Fibroblast of skin of left quadriceps (primary cell): Measurements from ENCODE around the gene RUNX2.
"Not testable (repeated sequence)": the region's sequence is repeated elsewhere in the genome, so short reads cannot be mapped to it uniquely, and the experiment has no call there.

Experiments used
- DNase-seq, 2 experiments: peaks; one replicate each; pipeline ENCODE4 v3.0.0-alpha.2; 2013; ENCODE audit warnings: low read depth in 2 of 2

Gene RUNX2

DNA sequence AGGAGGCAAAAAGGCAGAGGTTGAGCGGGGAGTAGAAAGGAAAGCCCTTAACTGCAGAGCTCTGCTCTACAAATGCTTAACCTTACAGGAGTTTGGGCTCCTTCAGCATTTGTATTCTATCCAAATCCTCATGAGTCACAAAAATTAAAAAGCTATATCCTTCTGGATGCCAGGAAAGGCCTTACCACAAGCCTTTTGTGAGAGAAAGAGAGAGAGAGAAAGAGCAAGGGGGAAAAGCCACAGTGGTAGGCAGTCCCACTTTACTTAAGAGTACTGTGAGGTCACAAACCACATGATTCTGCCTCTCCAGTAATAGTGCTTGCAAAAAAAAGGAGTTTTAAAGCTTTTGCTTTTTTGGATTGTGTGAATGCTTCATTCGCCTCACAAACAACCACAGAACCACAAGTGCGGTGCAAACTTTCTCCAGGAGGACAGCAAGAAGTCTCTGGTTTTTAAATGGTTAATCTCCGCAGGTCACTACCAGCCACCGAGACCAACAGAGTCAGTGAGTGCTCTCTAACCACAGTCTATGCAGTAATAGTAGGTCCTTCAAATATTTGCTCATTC lies at the start of gene RUNX2:
Gene RUNX2, plus strand, starts transcription at position 375 of the 567 bp plus-strand sequence. CDS start 397 bp downstream, outside the sequence.
- DNase-seq = peak; percentile 80 to 82

DNA sequence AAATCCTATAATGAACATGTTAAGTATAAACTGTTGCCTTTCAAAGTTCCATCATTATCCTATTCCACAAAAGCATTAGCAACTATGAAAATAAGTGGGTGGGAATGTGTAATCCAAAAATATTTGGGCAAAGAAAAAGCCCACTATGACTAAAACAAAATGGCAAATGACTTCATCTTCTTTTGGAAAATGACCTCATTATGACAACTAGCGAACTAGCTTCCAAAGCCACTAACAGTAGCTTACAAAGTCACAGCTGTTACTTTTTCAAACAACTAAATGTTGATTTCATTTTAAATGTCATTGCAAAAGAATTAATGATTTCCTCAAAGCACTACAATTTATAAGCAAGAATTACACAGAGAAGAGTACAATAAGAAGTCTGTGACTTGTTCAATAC lies 49.8 kb upstream of the RUNX2 start:
- no peak for DNase-seq

DNA sequence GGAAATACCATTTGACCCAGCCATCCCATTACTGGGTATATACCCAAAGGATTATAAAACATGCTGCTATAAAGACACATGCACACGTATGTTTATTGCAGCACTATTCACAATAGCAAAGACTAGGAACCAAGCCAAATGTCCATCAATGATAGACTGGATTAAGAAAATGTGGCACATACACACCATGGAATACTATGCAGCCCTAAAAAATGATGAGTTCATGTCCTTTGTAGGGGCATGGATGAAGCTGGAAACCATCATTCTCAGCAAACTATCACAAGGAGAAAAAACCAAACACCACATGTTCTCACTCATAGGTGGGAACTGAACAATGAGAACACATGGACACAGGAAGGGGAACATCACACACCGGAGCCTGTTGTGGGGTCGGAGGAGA lies 41.4 kb upstream of the RUNX2 start:
- DNase-seq = not testable (repeated sequence)

DNA sequence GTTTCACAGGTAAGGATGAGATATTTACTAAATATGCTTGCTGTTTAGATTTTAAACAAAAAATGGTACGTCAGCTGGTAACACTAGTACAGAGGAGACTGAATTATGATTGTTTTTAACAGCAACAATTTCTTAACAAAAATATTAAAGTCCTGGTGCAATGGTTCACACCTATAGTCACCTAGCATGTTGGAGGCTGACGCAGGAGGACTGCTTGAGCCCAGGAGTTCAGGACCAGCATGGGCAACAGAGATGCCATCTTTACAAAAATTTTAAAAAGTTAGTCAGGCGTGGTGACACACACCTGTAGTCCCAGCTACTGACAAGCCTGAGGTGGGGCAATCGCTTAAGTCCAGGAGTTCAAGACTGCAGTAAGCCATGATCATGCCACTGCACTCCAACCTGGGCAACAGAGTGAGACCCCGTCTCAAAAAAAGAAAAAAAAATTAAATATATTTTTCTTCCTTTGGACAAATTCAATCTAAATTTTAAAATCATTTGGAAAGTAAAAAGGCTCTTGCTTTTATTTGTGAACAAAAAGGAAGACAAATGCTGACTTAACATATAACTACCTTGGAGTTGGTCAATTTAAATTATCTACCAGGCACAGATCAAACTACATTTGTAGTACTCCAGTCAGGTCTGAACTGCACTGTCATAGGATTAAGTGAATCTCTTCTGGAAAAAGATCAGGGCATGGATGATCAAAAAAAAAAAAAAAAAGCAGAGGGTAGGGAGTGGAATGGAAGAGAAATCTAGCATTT lies 38.2 kb upstream of the RUNX2 start:
- no peak for DNase-seq

DNA sequence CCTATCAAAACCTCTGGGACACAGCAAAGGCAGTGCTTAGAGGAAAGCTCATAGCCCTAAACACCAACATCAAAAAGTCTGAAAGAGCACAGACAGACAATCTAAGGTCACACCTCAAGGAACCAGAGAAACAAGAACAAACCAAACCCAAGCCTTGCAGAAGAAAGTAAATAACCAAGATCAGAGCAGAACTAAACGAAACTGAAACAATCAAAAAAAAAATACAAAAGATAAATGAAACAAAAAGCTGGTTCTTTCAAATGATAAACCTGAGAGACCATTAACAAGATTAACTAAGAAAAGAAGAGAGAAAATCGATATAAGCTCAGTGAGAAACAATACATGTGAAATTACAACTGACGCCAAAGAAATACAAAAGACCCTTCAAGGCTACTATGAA lies 34.8 kb upstream of the RUNX2 start:
- DNase-seq = no peak

DNA sequence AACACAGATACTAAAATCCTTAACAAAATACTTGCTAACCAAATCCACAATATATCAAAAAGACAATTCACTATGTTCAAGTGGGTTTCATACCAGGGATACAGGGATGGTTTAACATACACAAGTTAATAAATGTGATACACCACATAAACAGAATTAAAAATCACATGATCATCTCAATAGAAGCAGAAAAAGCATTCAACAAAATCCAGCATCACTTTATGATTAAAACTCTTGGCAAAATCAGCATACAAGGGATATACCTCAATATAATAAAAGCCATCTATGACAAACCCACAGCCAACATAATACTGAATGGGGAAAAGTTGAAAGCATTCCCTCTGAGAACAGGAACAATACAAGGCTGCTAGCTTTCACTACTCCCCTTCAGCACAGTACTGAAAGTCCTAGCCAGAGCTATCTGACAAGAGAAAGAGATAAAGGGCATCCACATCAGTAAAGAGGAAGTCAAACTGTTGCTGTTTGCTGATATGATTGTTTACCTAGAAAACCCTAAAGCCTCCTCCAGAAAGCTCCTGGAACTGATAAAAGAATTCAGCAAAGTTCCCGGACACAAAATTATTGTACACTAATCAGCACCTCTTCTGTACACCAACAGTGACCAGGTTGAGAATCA lies 33.9 kb upstream of the RUNX2 start:
- not testable (repeated sequence) for DNase-seq

DNA sequence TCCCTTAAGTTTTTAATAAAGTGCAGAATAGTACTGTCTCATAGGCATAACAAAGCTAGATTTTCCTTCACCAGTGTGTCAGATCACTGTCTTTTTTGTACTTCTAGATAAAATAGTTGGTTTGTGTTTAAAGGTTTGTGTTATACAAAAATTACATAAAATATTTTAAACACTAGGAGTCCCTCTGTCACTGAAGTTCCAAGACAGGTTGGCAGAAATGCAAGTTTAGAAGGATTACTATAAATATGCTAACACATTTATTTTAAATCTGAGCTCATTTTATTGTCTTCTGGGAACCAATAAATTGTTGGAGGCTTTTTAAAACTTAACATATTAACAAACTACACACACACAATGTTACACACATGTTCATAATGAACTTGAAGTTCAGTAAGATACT lies 30.8 kb upstream of the RUNX2 start:
- DNase-seq = no peak

DNA sequence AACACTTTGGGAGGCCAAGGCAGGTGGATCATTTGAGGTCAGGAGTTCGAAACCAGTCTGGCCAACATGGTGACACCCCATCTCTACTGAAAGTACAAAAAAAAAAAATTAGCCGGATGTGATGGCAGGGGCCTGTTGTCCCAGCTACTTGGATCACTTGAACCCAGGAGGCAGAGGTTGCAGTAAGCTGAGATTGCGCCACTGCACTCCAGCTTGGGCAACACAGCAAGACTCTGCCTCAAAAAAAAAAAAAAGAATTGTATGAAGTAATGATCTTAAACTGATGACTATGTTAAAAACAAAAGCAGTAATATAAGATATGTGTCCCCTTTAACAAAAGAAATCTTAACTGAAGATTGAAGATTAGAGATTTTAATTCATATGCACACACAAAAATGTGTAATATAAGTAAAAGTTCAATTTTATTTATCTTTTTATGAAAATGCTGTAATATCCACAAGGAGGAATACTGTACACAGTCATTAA lies 29.0 kb upstream of the RUNX2 start:
- DNase-seq = no peak

DNA sequence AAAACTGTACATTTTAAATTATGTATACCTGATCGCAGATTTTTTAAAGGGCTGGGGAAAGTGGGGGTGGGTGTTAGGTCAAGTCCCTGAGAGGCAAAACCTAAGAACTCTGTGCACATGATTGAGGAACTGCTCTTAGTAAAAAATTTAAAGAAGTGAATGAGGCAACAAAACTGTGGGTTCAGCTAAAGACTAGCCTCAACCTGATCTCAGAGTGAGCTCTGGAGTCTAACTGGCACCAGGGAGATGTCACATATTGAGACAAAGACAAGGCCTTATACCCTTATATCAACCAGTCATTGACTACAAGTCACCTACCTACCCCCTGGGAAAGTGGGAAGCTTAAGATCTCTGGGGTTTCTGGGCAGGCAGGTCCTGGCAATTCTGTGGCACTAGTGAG lies 27.4 kb upstream of the RUNX2 start:
- no peak for DNase-seq

DNA sequence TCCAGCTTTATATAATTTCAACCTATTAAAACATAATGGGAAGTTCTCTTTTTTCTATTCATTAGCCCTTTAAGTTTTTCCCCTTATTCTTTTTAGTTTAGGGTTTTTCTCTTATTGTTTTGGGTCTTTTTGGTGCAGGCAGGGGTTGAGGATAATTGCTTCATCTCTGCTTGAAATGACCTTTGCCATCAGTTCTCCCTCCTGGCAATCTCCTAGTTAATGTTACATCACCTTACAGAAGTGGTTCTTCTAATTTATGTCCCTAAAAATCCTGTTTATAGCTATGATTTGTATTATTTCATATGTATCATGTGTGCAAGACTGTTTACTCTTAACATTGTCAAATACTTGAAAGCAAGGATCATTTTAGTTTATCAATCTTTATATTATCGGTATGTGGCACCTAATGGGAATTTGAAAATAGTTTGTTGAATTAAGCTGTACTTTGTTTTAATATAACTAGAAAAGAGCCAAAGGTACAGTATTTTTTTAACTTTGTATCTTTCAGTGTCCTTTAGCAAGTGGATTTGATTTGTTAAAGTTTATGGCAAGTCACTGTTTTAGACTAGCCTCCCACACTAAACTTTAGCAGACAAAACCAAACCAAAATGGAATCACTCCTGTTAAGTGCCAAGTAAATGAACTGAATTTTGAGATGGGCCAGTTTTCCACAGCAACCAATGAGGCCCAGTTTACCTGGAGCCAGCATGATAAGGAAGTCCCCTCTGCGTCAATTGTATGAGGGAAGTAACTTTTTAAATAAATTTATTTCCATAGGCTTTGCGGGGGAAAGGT lies 26.6 kb upstream of the RUNX2 start:
- no peak for DNase-seq

DNA sequence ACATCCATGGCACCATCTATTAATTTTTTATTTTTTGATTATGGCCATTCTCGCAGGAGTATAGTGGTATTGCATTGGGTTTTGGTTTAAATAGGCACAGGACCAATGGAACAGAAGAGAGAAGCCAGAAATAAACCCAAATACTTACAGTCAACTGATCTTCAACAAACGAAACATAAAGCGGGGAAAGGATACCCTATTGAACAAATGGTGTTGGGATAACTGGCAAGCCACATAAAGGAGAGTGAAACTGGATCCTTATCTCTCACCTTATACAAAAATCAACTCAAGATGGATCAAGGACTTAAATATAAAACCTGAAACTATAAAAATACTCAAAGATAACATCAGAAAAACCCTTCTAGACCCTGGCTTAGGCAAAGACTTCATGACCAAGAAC lies 25.3 kb upstream of the RUNX2 start:
- no peak for DNase-seq

DNA sequence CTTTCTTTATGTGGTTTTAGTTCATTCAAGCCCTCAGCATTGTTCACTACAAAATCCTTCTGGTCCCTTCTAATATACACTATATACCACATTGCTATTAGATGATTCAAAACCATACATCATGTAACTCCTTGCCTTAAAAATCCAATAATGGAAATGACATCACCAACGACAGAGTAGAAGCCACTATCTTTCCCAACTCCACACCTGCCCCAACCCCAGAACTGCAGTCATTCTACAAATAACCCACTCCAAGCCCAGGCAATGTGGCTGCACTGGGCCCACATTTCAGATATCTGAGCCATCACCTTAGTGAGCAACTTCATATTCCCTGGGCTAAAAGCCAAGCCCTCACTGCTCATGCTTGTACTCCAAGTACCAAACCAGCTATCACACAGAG lies 22.6 kb upstream of the RUNX2 start:
- DNase-seq = no peak

DNA sequence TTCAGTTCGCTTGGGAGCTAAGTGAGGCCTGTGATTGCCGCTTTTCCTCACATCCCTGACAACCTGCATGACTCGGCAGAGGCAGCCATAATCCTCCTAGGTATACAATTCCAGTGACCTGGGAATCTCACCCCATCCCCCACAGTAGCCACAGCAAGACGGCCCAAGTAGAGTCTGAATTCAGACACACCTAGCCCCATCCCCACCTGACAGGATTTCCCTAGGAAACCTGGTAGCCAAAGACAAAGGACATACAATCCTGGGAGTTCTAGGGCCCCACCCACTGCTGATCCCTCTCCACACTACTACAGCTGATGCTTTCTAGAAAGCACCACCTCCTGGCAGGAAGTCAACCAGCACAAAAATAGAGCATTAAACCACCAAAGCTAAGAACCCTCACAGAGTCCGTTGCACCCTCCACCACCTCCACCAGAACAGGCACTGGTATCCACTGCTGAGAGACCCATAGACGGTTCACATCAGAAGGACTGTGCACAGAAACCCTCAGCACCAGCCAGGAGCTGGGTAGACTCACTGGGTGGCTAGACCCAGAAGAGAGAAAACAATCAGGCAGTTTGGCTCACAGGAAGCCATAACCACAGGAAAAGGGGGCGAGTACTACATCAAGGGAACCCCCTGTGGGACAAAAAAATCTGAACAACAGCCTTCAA lies 17.9 kb upstream of the RUNX2 start:
- DNase-seq = no peak

DNA sequence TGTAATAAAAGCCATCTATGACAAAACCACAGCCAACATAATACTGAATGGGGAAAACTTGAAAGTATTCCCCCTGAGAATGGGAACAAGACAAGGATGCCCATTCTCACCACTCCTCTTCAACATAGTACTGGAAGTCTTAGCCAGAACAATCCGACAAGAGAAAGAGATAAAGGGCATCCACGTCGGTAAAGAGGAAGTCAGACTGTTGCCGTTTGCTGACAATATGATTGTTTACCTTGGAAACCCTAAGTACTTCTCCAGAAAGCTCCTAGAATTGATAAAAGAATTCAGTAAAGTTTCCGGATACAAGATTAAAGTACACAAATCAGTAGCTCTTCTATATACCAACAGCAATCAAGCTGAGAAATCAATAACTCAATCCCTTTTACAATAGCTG lies 14.0 kb upstream of the RUNX2 start:
- DNase-seq = no peak

DNA sequence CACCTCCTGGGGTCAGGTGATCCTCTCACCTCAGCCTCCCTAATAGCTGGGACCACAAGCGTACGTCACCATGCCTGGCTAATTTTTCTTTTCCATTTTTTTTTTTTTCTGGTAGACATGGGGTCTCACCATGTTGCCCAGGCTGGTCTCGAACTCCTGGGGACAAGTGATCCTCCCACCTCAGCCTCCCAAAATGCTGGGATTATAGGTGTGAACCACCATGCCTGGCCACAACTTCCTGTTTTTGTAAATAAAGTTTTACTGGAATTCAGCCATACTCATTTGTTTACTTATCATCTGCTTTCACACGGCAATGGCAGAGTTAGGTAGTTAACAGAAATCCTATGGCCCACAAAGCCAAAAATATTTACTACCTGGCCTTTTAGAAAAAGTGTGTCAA lies 7.8 kb upstream of the RUNX2 start:
- no peak for DNase-seq

DNA sequence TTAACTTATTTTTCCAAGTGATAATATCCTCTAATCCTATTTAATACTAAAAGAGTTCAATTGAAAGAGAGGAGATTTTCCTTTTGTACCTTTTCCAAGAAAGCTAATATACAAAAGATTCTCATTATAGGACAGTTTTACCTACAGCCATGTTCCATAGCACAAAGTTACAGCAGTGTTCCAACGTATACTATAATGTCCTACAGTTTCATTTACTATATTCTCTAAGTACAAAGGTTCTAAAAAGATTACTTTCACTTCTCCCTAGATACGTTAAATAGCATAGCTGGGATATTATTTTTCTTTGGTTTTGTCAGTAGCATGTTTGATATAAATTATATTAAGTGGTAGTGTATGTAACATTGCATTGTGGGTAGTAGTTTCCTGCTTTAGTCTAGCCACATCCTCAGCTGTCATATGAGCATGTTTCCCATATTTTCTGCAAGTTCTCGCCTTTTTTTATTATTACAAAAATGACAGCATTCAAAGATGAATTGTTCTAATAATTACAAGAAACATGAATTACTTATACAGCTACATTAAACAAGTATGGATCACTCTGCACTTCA lies 4.4 kb upstream of the RUNX2 start:
- DNase-seq = no peak

DNA sequence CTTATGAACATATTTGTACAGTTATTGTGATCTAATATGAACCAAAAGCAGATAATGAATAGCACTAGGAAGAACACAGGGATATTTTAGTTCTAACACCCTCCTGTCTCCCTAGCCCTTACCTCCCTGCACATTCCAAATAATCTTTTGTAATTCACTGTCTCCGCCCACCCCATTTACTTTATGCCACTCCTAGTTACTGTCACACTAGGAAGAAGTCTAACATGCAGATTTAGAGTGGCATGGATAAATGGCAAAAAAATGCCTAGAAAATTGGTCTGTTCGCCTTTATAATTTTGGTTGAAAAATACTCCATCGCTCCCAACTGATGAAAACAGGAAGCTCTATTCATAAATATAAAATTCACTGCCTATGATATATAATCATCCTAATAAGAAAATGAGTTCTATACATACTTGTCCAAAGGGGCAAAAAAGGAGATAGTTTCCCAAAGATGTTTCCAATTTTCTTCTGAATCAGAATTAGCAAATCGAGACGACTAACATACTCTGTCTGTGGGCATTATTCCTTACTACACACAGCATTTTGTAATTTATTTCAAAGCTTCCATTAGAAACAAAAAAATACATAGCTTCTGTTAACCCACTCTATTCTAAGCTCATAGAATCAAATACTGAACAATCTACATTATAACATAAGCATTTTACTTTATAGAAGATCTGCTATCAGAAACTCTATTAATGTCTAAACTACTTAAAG lies 1.3 kb upstream of the RUNX2 start:
- no peak for DNase-seq

DNA sequence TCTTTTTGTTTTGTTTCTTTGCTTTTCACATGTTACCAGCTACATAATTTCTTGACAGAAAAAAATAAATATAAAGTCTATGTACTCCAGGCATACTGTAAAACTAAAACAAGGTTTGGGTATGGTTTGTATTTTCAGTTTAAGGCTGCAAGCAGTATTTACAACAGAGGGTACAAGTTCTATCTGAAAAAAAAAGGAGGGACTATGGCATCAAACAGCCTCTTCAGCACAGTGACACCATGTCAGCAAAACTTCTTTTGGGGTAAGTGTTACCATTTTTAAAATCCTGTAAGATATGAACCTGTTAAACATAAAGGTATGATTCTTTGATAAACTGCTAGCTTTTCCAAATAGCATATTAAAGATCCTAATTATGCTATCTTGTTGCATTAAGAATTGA lies 393 bp downstream of the RUNX2 start:
- DNase-seq = no peak

DNA sequence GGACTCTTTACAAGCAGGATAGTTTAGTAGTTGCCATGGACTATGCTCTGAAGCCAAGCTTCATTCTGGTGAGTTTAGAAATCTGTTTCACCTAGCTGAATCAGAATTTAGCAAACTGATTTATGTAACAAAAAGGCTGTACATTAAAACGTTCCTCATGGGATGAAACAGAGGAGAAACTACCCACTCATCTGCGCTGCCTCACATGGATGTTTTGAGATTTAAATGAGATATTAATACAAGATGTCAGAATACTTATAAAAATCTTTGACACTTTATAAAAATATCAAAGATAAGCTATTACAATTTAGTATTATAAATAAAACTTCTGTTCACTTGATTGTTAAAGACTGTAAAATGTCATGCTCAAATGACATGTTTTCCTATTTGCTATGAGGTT lies 16.8 kb downstream of the RUNX2 start:
- DNase-seq = no peak

DNA sequence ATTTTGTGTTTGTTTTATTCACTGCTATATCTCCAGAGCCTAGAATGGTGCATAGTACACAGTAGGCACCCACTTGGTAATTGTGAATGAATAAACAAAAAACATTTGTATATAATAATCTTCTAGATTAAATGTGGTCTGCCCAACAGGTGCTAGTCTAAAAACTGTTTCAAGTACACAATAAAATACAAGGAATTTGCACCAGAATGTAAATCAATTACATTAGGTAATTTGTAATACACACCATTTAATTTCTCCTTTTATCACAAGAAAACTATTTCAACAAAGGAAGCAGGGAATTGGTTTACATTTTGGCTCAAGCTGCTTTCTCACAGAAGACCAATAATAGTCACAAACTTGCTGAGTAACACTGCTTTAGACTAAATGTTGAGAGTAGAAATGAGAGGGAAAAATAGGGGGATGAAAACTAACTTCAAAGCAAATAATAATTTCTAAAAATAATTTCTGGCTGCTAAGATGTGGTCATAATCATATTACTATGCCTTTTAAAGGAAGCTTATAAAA lies 22.1 kb downstream of the RUNX2 start:
- no peak for DNase-seq
